K562 treated with DMSO at 1 percent for 4 hours (cell line): ENCODE data around the gene RPS29. TPM values are rescaled to one million over a fixed set of nuclear protein-coding genes. Genes with fewer than 3 reads are reported as not detected.

Experiments
- total RNA-seq: library from RNA; unstranded; fragments of 300-600 nt; gene quantifications from 2 replicates; pipeline ENCODE4 v1.2.3, GENCODE V29; 2022; ENCODE audit not compliant: insufficient read depth

Gene RPS29
- total RNA-seq, result 7,042 and 9,492 TPM in 2 replicates

GRCh38 chr14:49585803-49586672 is at the start of gene RPS29:
RPS29 (minus strand) TSS chr14:49586380; CDS start chr14:49586346, 34 bp downstream.

GRCh38 chr14:49634547-49635334 is 48.6 kb upstream of the RPS29 start, which contains the start of gene DNAAF2:
DNAAF2 (minus strand) TSS chr14:49635244; CDS start chr14:49635149, 95 bp downstream.

GRCh38 chr14:49620182-49621113 is 34.3 kb upstream of the RPS29 start, which contains the start of the genes MGAT2 and RPL36AL:
MGAT2 (plus strand) TSS chr14:49620799; CDS start chr14:49621269, 470 bp downstream.
RPL36AL (minus strand) TSS chr14:49620626; CDS start chr14:49619104, 1,522 bp downstream.

GRCh38 chr14:49598485-49599300 is 12.5 kb upstream of the RPS29 start, which contains the start of gene LRR1:
LRR1 (plus strand) TSS chr14:49598940; CDS start chr14:49599021, 81 bp downstream.

Other genes starting within 250 kb of the RPS29 start
- gene LRR1, start 12.6 kb upstream of the RPS29 start, total RNA-seq, result 21.2 and 27.9 TPM in 2 replicates
- 176 and 178 TPM in 2 replicates for gene RPL36AL, start 34.2 kb upstream of the RPS29 start, total RNA-seq
- 21.0 and 23.1 TPM in 2 replicates for gene MGAT2, start 34.4 kb upstream of the RPS29 start, total RNA-seq
- 3.4 and 4.6 TPM in 2 replicates for gene DNAAF2, start 48.9 kb upstream of the RPS29 start, total RNA-seq
- 9.5 and 14.5 TPM in 2 replicates for gene POLE2, start 101.8 kb upstream of the RPS29 start, total RNA-seq
- 0.44 TPM in 1 of 2 replicates, not detected in the other for gene KLHDC1, start 106.7 kb upstream of the RPS29 start, total RNA-seq
- gene KLHDC2, start 181.8 kb upstream of the RPS29 start, total RNA-seq, result 28.5 and 36.8 TPM in 2 replicates